HG02943 (cell line): ENCODE measurements around the gene NXPH3.

Experiments used
- ATAC-seq: cut with Tn5 transposase; IDR thresholded peaks from one replicate; pipeline ENCODE4 v1.9.1; 2021; ENCODE audit warnings: mild to moderate bottlenecking, low read depth, moderate library complexity; ENCODE audit not compliant: unreplicated experiment

The NXPH3 gene

GRCh38 chr17:49574323-49574781 lies 1.3 kb upstream of the NXPH3 start:
- ATAC-seq, result no peak

DNA sequence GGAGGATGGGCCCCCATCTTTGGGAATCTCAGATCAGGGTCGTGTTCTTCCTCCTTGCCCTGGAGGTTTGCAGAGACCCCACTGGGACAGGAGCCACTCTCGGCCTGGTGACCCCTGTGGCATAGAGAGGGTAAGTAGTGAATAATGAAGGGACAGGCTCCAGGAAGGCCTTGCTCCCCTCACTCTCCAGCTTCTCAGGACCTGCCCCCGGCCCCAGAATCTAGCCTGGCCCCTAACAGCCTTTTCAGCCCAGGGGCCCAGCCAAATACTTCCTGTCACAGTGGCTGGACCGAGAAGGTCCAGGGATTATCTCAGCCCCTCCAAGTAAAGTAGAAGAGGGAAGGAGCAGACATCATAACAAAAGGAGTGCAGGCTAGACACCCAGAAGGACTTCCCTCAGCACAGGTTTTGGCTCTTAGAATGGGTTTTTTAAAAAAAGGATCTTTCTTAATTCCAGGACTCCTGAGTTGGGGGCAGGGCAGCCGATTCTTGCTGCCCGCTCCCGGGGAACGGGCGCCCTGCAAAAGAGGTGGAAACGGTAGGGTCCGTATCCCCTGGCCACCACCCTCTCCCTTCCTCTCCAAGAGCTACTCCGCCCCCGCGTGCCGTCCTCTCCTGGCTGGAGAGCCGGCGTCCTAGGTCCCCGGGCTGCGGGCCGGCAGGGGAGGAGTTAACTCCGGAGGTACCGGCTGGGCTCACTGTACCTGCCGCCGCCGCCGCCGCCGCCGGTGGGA lies 559 bp upstream of the NXPH3 start:
- ATAC-seq, result no peak

DNA sequence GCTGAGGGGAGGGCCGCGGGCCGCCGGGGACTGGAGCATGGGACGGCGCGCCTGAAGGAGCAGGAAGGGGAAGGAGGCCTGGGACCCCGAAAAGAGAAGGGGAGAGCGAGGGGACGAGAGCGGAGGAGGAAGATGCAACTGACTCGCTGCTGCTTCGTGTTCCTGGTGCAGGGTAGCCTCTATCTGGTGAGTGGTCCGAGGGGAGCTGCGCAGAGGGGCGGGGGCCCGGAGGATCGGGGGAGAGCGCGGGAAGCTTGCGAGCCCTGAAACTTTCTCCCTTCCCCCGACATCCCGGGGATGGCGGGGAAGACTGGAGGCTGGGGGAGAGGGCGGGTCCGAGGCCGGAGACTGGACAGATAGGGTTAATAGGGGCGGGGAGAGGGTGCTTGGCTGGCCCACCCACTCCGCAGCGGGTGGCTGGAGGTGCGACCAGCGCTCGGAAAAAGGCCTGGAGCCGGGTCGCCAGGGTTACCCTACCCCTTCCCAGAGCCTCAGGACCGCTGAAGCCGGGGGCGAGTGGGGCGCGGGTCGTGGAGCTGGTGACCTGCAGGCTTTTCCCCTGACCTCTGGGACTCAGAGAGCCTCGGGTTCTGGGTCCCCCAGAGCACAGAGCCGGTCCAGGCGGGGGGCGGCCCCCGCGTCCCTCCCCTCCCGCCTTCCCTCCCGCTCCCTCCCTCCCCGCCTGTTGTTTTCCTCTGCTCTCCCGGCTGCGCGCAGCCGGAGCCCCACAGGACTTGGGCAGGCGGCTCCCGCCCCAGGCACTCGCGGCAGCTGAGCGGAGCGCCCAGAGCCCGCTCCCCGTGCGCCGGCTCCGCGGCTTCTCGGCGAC lies 631 bp downstream of the NXPH3 start:
- ATAC-seq, result no peak

DNA sequence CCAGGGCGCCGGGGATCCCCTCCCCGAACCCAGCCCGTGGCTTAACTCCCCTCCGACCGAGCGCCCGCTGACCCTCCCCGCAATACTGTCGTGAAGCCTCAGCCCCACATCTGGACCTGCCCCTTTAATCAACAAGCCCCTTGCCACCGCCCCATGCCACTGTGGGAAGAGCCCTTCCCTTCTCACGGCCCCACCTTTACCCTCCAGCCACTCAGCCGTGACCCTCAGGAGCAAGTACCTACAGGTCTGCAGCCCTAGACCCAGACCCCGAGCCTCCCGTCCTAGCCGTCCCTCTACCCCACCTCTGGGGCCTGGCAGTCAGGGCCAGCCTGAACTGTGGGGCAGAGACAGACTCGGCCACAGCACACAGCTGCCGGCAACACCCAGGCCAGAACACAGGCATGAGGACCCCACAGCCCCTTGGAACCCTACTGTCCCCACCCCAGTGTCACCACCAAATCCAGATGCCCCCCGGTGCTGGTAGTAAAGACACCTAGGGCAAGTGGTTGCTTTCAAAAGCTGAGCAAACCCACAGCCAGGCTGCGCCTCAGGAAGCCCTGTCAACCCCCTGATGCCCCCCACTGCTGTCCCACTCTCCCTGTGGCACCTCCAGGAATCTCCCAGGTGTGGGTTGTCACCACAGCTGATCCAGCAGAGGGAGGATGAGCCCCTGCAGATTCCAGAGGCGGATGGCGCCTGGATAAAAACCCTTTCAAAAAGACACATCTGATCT lies 1.4 kb downstream of the NXPH3 start:
- ATAC-seq, result no peak

GRCh38 chr17:49577650-49577934 lies 1.9 kb downstream of the NXPH3 start:
- ATAC-seq, result no peak

GRCh38 chr17:49577963-49578362 lies 2.3 kb downstream of the NXPH3 start:
- no peak for ATAC-seq

GRCh38 chr17:49578414-49578813 lies 2.7 kb downstream of the NXPH3 start:
- no peak for ATAC-seq

DNA sequence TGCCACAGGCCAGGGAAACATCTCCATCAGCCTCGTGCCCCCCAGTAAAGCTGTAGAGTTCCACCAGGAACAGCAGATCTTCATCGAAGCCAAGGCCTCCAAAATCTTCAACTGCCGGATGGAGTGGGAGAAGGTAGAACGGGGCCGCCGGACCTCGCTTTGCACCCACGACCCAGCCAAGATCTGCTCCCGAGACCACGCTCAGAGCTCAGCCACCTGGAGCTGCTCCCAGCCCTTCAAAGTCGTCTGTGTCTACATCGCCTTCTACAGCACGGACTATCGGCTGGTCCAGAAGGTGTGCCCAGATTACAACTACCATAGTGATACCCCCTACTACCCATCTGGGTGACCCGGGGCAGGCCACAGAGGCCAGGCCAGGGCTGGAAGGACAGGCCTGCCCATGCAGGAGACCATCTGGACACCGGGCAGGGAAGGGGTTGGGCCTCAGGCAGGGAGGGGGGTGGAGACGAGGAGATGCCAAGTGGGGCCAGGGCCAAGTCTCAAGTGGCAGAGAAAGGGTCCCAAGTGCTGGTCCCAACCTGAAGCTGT lies 3.4 kb downstream of the NXPH3 start:
- ATAC-seq, result no peak

GRCh38 chr17:49579522-49579921 lies 3.9 kb downstream of the NXPH3 start:
- no peak for ATAC-seq

DNA sequence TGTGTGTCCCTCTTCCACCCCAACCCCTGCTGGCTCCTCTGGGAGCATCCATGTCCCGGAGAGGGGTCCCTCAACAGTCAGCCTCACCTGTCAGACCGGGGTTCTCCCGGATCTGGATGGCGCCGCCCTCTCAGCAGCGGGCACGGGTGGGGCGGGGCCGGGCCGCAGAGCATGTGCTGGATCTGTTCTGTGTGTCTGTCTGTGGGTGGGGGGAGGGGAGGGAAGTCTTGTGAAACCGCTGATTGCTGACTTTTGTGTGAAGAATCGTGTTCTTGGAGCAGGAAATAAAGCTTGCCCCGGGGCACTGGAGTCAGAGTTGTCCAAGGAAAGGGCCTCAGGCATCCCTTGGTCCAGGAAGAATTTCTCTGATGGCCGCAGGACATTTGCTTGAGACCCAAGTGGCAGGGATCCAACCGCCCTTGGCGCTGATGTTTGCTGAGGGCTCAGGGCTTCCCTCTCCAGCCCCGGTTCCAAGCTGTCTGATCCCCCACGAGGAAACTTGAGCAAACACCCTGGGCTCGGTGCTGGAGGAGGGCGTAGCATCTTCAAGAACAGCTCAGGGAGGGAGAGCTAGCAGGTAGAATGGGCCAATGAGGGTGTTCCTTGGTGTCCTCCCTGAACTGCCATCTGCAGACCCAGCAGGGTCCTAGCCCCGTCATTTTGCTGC lies 4.5 kb downstream of the NXPH3 start:
- ATAC-seq, result no peak

GRCh38 chr17:49580981-49581647 lies 5.4 kb downstream of the NXPH3 start:
- no peak for ATAC-seq

DNA sequence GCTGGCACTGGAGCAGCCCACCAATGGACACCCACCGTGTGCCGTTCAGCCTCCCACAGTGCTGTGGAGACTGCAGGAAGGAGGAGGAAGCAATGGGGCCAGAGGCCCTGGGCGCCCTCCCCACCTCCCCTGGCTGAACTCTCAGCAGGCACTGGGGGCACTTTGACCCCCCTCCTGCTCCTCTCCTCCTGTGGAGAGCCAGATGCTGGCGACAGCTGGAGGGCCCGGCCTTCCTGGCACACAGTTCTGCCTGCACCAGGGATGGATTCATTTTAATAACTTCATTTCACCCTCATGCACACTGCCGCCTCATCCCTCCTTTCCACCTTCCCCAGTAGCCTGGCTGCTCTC lies 6.0 kb downstream of the NXPH3 start:
- no peak for ATAC-seq

- no peak for ATAC-seq
Observed at GRCh38 chr17:49582055-49582722, 6.5 kb downstream of the NXPH3 start.

DNA sequence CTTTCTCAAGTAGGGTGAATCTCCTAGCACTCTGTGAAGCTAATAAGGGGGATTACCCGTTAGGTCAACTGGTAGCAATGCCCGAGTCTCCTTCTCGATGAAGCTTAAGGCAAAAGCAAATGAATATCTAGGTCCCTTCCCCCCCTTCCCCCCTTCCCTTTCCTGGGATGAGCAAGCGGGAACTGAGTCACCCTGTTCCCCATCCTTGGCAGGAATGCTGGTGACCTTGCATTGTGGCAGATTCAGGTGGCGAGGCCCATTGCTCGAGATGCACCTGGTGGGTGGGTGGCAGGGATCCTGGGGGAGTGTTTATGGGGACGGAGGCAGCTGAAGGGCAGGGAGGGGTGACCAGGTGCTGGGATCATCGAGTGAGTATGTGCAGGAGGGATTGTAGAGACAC lies 7.1 kb downstream of the NXPH3 start:
- ATAC-seq, result no peak

GRCh38 chr17:49583226-49583625 lies 7.6 kb downstream of the NXPH3 start:
- no peak for ATAC-seq

- no peak for ATAC-seq
Observed at GRCh38 chr17:49583889-49584288, 8.2 kb downstream of the NXPH3 start.

- no peak for ATAC-seq
Observed at GRCh38 chr17:49585422-49586027, 9.9 kb downstream of the NXPH3 start.

DNA sequence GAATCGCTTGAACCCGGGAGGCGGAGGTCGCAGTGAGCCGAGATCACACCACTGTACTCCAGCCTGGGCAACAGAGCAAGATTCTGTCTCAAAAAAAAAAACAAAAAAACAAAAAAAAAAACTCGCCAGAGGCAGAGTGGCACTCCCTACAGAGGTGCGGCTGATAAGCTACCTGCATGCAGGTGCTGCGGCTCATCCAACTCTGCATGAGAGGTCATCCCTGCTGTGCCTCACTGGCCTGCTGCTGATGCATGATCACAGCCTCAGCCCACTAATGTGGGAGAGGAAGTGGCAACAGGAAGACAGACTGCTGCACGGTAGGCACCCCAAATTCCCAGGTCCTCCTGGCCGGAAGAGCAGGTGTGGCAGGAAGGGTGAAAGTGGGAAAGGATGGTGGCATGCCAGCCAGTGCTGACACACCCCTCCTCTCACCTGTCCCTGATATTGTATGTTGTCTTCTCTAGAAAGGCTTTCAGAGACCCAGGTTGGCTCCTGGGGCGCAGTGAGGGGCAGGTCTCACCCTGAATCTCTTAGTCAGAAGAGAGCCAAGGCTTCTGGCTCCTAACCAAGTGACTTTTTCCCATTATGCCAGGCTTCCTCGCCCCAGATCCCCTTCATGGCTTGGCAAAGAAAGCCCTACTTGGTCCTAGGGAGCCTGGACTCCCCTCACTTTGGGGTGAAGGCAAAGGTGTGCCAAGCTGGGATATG lies 11.8 kb downstream of the NXPH3 start:
- no peak for ATAC-seq

GRCh38 chr17:49588312-49588711 lies 12.6 kb downstream of the NXPH3 start:
- ATAC-seq, result no peak
